Measurements from ENCODE around the gene RBM20. TPM values are rescaled to one million over a fixed set of nuclear protein-coding genes. Genes with fewer than 3 reads are reported as not detected.

Gene RBM20
- total and polyA plus RNA-seq, 2 of the 13 experiments (the other 11 are each of a cell fraction or from before 2014, with no cell fraction given) = 0.02 to 0.22 TPM

GRCh38 chr10:110852255-110852896, 208.2 kb downstream of the RBM20 start (continued):
- no peak for TF ChIP-seq ZNF619 (CRISPR knock-in tag; IDR thresholded peaks at IDR 0.05)
- no peak for TF ChIP-seq ZNF777 (CRISPR knock-in tag; IDR thresholded peaks at IDR 0.05)
- no peak for TF ChIP-seq TAF1 (CRISPR knock-in tag; IDR thresholded peaks at IDR 0.05)
- TF ChIP-seq ARNT2 (CRISPR knock-in tag; IDR thresholded peaks at IDR 0.05; ENCODE audit: low read depth) = no peak
- TF ChIP-seq DMAP1 (CRISPR knock-in tag; IDR thresholded peaks at IDR 0.05) = no peak
- no peak for TF ChIP-seq ZNF530 (CRISPR knock-in tag; IDR thresholded peaks at IDR 0.05; ENCODE audit: low read depth)
- TF ChIP-seq SMC3 (IDR thresholded peaks at IDR 0.05; ENCODE audit: low read length) = no peak
- no peak for TF ChIP-seq KDM3A (CRISPR knock-in tag; IDR thresholded peaks at IDR 0.05; ENCODE audit: low read depth)
- no peak for TF ChIP-seq SRF (IDR thresholded peaks at IDR 0.05; ENCODE audit: low read depth, low read length)
- no peak for TF ChIP-seq FOXO4 (CRISPR knock-in tag; conservative IDR thresholded peaks at IDR 0.05)
- TF ChIP-seq KLF13 (CRISPR knock-in tag; IDR thresholded peaks at IDR 0.05) = no peak
- TF ChIP-seq CCDC6 (CRISPR knock-in tag; IDR thresholded peaks at IDR 0.05) = no peak
- TF ChIP-seq AGO2 (optimal IDR thresholded peaks at IDR 0.05; ENCODE audit: low read depth, low read length) = no peak
- no peak for TF ChIP-seq PRPF4 (IDR thresholded peaks at IDR 0.05; ENCODE audit: low read depth, low read length, poor library complexity, severe bottlenecking)
- TF ChIP-seq ZNF18 (CRISPR knock-in tag; IDR thresholded peaks at IDR 0.05; ENCODE audit: insufficient replicate concordance) = no peak
- TF ChIP-seq XBP1 (CRISPR knock-in tag; IDR thresholded peaks at IDR 0.05) = no peak
- TF ChIP-seq SP140L (CRISPR knock-in tag; IDR thresholded peaks at IDR 0.05; ENCODE audit: borderline replicate concordance) = no peak
- TF ChIP-seq ATM (IDR thresholded peaks at IDR 0.05; ENCODE audit: borderline replicate concordance) = no peak
- peak; percentile 48; the same call in 1 of the 2 replicates for TF ChIP-seq ELF3 (CRISPR knock-in tag; IDR thresholded peaks at IDR 0.05)
- no peak for TF ChIP-seq GTF3A (CRISPR knock-in tag; conservative IDR thresholded peaks at IDR 0.05)
- TF ChIP-seq MXD3 (CRISPR knock-in tag; IDR thresholded peaks at IDR 0.05) = no peak
- TF ChIP-seq PAX8 (CRISPR knock-in tag; IDR thresholded peaks at IDR 0.05; ENCODE audit: borderline replicate concordance) = no peak
- TF ChIP-seq ZC3H4 (CRISPR knock-in tag; IDR thresholded peaks at IDR 0.05; ENCODE audit: borderline replicate concordance) = no peak
- TF ChIP-seq SRSF9 (IDR thresholded peaks at IDR 0.05; ENCODE audit: borderline replicate concordance, insufficient read depth, low read depth, low read length, poor library complexity, severe bottlenecking) = no peak
- TF ChIP-seq NFKB2 (CRISPR knock-in tag; IDR thresholded peaks at IDR 0.05; ENCODE audit: borderline replicate concordance) = no peak
- no peak for TF ChIP-seq IRF2 (CRISPR knock-in tag; IDR thresholded peaks at IDR 0.05)
- no peak for TF ChIP-seq GMEB2 (CRISPR knock-in tag; IDR thresholded peaks at IDR 0.05; ENCODE audit: low read depth)
